Stomach (tissue), 4 donors: ENCODE results near the gene RRAD.

Experiments used
- EP300 ChIP-seq: sonication (generic); formaldehyde crosslinking; IDR thresholded peaks from one replicate; pipeline ENCODE4 v1.6.1; 2017; ENCODE audit warnings: antibody characterized with exemption
- POLR2AphosphoS5 ChIP-seq, 3 donors: sonication (generic); formaldehyde crosslinking; IDR thresholded peaks; one replicate each; pipeline ENCODE4 v1.6.1; 2016; ENCODE audit warnings: antibody characterized with exemption in 3 of 3
- TF ChIP-seq, protein P1 (sequence below), 7 experiments: fragments of 450-650 bp in 4 of 7; fragments of 200-600 bp in 3 of 7; sonication (generic) in 3 of 7; IDR thresholded peaks; one replicate each; pipeline ENCODE4 v1.5.1; 2016 to 2019; ENCODE audit warnings: antibody characterized with exemption in 7 of 7, control low read depth in 2 of 7, mild to moderate bottlenecking in 1 of 7

GRCh38 chr16:66918355-66918754, 7.0 kb downstream of the RRAD start:
- TF ChIP-seq, protein P1, sequence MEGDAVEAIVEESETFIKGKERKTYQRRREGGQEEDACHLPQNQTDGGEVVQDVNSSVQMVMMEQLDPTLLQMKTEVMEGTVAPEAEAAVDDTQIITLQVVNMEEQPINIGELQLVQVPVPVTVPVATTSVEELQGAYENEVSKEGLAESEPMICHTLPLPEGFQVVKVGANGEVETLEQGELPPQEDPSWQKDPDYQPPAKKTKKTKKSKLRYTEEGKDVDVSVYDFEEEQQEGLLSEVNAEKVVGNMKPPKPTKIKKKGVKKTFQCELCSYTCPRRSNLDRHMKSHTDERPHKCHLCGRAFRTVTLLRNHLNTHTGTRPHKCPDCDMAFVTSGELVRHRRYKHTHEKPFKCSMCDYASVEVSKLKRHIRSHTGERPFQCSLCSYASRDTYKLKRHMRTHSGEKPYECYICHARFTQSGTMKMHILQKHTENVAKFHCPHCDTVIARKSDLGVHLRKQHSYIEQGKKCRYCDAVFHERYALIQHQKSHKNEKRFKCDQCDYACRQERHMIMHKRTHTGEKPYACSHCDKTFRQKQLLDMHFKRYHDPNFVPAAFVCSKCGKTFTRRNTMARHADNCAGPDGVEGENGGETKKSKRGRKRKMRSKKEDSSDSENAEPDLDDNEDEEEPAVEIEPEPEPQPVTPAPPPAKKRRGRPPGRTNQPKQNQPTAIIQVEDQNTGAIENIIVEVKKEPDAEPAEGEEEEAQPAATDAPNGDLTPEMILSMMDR (IDR thresholded peaks at IDR 0.05): no peak
- TF ChIP-seq EP300 (no peak), POLR2AphosphoS5 (IDR thresholded peaks at IDR 0.05) (no peak)
